ENCODE data around the gene GRAMD1B.

DNA sequence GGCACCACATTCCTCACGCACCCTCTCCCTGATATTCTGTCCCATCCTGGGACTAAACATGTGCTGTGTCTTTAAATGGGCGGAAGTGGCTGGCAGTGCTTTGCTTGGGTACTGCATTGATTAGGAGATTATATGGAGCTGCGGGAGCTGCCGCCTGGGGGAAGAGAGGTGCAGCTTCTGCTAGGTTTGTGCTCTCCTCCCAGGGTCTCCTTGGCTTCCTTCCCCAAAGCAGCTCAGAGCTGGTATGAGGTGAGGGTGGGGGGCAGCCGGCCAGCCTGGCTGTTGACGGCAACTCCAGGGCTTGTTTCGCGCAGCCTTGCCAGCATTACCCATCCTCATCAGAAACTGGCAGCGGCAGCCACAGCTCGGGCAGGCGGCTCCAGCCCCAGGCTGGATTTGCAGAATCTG, 95.4 kb downstream of the GRAMD1B start:
- TF ChIP-seq CTCF (conservative IDR thresholded peaks at IDR 0.05) = no peak
- TF ChIP-seq ZFX (IDR thresholded peaks at IDR 0.05) = no peak

Measured in C4-2B (cell line).